Hematopoietic multipotent progenitor cell (in vitro differentiated cells): ENCODE measurements around the gene TWNK. TPM values are rescaled to one million over a fixed set of nuclear protein-coding genes. Genes with fewer than 3 reads are reported as not detected.
"Not testable (repeated sequence)": the region's sequence is repeated elsewhere in the genome, so short reads cannot be mapped to it uniquely, and the experiment has no call there.

Experiments
- DNase-seq, 3 donors: peaks; one replicate each; pipeline ENCODE4 v3.0.0-alpha.2; 2011 to 2015; ENCODE audit warnings: low read depth in 2 of 3, low spot score in 2 of 3
- total RNA-seq: library from RNA; depleted of rRNA; stranded (reverse); fragments of >200 nt; gene quantifications from one replicate; pipeline ENCODE4 v1.2.3, GENCODE V29; 2012

The TWNK gene
- total RNA-seq, 1 donor: 13.2 TPM

DNA sequence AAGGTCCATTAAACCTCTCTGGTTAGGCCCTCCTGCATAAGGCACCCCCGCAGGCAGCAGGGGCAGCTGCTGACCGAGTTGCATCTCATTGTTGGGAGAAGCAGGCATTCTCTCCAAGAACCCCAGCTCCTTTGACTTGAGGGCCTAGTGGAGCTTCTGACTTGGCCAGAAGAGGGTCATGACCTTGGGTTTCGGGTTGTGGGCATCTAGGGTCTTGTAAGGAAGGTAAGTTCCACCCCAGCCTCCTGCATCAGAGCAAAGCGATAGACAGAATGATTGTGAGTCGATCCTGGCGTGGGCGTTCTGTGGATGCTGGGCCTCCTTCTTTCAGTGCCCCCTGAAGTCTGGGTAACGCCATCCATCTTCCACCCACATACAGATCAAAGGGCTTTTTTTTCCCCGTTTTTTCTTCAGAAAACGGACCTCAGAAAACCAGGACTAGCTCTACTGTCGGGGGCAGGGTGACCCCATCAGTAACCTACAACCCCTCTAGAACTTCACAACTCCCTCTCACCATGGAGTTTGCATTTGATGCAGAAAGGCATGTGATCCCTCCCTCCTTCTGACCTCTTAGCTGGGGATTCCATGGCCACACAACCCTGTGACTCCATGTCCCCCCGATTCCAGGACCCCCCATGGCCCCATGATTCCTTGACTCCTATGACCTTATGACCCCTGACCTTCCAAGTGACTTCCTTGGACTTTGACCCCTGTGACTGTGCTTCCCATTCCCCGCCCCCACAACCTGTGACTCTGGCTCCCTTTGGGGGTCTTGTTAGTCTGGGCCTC is 15.0 kb upstream of the TWNK start:
- no peak for DNase-seq

DNA sequence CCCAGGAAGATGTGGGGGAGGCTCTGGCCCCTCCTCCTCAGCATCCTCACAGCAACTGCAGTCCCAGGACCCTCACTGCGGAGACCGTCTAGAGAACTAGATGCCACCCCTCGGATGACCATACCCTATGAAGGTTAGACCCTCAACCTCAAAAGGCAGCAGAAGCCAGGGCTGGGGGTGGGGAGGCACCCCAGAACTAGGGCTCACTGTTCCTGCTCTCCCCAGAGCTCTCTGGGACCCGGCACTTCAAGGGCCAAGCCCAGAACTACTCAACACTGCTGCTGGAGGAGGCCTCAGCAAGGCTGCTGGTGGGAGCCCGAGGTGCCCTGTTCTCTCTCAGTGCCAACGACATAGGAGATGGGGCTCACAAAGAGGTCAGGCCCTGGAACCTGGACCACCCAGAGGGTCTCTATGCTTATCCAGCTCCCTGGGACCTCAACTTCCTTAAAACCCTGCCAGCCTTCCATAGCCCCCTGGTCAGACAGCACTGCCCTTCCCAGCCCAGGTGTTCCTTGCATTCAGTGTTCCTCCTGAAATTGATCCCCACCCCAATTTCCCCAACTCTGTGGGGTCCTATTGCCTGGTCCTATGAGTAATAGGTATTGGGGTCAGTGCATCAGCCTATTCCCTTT is 14.3 kb upstream of the TWNK start:
- DNase-seq: no peak

DNA sequence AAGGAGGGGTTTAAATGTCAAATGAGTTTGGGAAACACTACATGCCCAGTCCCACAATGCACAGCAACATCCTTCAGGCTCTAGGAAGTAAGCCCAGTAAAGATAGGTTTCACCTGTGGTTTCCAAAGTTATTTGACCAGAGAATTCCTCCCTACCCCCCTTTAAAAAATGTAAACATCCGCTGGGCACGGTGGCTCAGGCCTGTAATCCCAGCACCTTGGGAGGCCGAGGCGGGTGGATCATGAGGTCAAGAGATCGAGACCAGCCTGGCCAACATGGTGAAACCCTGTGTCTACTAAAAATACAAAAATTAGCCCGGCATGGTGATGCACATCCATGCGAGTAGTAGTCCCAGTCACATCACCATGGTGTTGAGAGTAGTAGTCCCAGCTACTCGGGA is 11.9 kb upstream of the TWNK start:
- not testable (repeated sequence) for DNase-seq

DNA sequence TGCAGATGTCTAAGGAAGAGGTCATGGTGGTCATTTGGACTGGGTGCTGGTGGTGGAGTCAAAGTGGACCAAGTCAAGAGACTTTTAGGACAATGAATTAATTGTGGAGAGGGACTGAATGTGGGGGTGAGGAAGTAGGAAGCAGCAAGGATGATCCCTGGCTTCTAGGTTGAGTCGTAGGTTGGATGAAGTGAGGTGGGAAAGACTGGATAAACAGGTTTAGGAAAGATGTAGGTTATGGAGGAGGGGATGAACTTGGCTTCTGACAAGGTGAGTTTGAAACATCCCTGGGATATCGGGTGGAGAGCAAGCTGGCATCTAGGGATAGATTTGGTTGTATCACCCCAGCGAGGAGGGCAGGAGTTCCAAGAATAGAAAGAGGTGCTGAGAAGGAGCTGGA is 10.4 kb upstream of the TWNK start:
- DNase-seq: no peak

DNA sequence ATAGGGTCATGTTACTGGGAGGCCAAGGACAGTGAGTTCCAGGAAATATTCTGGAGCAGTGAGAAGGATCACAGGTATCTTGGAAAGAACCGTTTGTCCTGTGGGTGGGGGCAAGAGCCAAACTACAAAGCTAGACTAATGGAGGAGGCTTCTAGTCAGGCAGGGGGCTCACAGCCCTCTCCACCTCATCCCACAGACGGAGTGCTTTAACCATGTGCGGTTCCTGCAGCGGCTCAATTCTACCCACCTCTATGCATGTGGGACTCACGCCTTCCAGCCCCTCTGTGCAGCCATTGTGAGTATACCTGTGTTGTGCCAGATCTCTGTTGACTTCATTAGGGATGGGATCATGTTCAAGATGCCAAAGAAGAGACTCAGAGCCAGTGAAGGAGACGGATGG is 9.9 kb upstream of the TWNK start:
- DNase-seq: no peak

DNA sequence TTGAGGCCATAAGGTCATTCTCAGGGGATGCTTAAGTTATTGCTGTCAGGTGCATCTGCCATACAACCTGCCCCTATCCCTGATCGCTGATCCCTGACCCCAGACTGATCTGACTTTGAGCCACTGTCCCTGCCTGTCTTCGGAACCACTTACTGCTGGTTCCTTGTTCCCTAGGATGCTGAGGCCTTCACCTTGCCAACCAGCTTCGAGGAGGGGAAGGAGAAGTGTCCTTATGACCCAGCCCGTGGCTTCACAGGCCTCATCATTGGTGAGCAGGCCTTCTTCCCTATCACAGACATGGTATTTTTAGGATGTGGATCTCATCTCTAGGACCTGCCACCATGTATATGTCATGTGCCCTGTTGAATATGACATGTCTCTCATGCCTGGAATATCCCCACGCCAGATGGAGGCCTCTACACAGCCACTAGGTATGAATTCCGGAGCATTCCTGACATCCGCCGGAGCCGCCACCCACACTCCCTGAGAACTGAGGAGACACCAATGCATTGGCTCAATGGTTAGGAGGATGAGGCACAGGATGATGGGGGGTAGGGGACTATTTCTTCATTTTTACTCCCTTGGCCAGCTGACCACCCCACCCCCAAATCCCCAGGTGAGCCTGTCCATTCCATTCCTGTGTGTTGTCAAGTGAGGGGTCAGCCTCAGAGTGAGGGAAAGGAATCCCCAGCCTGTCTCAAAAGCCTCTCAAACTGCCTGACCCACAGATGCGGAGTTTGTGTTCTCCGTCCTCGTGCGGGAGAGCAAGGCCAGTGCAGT is 9.0 kb upstream of the TWNK start:
- no peak for DNase-seq

DNA sequence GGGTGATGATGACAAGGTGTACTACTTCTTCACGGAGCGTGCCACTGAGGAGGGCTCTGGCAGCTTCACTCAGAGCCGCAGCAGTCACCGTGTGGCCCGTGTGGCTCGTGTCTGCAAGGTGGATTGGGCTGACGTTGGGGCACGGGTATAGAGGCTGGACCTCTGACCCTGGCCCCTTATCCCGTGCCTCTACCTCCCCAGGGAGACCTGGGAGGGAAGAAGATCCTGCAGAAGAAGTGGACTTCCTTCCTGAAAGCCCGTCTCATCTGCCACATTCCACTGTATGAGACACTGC is 8.5 kb upstream of the TWNK start:
- no peak for DNase-seq

DNA sequence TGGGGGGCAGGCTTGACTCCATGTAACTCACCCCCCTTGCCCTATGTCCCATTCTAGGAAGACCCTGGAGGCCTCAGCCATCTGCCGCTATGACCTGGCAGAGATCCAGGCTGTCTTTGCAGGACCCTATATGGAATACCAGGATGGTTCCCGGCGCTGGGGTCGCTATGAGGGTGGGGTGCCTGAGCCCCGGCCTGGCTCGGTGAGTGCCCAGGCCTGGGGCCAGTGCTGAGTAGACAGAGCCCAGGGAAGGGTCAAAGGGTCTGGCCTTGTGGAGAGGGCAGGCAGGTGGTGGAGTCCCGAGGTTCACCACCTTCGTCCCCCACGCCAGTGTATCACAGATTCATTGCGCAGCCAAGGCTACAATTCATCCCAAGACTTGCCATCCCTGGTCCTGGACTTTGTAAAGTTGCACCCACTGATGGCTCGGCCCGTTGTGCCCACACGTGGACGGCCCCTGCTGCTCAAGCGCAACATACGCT is 7.5 kb upstream of the TWNK start:
- DNase-seq: no peak

DNA sequence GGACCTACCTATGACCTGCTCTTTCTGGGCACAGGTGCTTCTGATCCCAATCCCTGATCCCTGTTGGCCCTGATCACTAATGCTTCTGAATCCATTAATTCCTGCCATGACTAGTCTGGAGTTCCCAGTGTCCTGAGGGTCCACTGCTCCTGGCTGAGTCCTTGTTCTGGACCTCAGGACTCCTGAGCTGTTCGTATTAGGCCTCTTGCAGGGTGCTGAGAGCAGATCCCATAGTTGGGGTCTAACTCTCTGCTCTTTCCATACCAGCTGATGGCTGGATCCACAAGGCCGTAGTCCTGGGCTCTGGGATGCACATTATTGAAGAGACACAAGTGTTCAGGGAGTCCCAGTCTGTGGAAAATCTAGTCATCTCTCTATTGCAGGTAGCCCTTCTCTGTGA is 7.0 kb upstream of the TWNK start:
- no peak for DNase-seq

DNA sequence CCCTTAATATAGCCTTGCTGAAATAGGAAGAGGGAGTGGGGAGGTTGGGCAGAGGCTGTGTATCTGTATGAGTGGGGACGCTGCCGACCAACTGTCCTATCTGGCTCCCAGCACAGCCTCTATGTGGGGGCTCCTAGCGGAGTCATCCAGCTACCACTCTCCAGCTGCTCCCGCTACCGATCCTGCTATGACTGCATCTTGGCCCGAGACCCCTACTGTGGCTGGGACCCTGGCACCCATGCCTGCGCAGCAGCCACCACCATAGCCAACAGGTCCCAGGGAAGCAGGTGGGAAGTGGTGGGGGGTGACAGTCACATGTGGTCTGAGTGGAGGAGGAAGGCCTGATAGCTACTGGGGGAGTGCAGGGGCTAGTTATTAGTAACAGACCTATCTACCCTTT is 6.6 kb upstream of the TWNK start:
- DNase-seq: no peak

DNA sequence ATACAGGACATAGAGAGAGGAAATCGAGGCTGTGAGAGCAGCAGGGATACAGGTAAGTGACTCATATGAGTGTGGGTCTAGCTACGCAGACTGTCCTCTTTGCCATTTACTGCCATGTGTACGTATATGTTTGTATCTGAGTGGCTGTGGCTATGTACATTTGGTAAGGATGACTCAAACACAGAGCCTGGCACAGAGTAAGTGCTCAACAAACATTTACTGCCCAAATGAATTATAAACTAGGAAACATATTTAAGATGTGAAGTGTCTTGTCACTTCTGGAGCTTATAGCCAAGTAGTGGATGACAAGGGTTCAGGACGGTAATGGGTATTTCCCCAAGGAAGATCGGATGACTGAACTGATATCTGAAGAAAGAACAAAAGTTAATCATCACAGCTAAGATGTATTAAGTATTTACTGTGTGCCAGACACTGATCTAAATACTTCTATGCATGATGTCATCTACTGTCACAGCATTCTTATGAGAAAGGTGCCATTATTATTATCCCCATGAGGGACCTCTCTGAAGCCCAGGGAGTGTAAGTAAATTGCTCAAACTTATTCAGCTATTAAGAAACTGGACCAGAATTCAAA is 6.1 kb upstream of the TWNK start:
- no peak for DNase-seq

DNA sequence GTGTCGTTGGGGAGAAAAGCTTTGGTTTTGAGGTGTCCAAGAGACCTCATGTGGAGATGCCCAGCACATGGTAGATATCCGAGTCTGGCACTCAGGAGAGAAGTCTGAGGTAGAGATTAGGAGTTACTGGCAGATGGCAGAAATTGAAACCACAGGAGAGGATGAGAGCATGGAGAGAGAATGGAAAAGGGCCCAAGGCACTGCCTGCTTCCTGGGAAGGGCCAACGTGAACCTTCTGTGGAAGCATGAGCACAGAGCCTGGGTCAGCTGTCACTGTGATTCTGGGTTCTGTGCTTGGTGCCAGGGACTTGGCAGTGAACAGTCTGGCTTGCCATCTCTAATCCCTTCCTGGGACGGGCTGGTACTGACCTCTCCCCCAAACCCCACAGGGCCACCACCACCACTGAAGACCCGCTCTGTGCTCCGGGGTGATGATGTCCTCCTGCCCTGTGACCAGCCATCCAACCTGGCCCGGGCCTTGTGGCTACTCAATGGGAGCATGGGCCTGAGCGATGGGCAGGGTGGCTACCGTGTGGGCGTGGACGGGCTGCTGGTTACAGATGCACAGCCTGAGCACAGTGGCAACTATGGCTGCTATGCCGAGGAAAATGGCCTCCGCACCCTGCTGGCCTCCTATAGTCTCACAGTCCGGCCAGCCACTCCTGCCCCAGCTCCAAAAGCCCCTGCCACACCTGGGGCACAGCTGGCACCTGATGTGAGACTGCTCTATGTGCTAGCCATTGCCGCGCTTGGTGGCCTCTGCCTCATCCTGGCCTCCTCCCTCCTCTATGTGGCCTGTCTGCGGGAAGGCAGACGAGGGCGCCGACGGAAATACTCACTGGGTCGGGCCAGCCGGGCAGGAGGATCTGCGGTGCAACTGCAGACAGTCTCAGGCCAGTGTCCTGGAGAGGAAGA is 4.2 kb upstream of the TWNK start:
- DNase-seq: no peak

DNA sequence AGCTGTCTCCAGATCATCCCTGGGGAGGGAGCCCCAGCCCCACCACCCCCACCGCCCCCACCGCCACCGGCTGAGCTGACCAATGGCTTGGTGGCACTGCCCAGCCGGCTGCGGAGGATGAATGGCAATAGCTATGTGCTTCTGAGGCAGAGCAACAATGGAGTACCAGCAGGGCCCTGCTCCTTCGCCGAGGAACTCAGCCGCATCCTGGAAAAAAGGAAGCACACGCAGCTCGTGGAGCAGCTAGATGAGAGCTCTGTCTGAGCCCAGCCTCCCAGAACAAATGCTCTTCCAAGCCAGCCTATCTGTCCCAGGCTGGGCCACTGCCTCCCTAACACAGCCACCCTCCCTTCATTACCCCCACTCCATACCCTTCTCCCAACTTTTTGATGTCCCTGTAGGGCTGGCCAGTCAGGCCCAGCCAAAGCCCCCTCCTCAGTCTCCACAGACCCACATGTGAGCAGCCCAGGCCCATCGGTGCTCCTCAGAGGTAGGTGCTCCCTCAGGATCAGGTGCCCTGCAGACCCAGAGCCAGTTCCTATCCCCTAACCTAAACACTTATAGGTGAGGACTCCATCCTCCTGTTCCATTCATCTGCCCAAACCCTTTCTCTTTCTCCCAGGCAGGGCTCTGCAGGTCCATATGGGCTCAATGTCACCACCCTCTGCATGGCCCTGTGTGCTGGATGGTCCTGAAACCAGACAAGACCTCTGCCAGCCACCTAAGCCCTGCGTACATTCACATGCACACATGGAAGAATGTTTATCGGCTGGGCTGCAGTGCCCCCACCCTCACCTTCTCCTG is 3.3 kb upstream of the TWNK start:
- DNase-seq: no peak

DNA sequence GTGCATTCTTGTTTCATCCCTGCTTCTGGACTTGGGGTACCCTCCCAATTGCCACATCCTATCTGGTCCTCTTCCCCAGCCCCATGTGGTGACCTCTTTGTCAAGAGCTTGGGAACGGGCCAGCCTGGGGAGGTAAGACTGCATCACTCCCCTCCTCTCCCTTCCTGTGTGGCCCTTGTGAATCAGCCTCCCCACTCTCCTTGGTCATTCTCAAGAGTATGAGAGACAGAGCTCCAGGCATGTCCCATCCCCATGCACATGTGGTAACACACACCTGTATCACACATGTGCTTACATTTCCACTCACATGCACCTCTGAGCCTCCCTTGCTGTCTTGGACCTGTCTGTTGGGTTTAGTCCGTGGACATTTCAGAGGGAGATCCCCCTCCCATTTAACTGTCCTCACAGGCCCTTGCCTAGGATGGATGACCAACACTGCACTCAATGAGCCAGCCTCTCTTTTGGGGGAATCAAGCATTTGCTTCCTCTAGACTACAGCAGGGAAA is 2.6 kb upstream of the TWNK start:
- DNase-seq: no peak

DNA sequence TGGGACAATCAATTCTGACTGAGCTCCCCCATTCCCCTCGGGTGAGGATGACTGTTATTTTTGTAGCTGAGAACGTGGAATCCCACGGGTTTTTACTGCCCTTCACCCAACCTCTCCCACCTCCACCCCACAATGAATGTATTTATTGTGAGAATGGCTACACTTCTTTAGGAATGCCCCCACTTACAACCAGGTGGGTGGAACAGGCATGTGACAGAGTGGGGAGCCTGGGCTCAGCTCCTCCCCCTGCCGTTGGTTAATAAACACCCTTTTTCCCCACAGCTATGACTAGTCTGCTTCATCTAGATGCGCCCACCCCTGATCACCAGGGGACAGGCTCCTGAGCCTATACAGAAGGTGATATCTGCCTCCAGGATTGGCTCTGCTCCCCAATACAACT is 2.0 kb upstream of the TWNK start:
- DNase-seq: no peak

DNA sequence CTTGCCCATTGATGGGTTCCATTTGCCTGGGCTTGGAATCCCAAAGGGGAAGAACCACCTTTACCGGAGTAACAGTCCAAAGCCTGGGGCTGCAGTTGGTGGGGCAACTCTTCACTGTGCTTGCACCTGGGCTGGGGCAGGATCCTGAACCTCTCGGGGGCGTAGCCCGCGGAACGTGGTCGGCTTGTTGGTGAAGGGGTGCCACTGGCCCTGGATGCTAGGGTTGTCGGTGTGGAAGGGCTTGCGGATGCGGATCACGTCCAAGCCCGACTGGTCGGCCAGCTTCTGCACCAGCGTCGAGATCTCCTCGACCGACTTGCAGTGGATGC is 756 bp upstream of the TWNK start:
- DNase-seq: no peak

DNA sequence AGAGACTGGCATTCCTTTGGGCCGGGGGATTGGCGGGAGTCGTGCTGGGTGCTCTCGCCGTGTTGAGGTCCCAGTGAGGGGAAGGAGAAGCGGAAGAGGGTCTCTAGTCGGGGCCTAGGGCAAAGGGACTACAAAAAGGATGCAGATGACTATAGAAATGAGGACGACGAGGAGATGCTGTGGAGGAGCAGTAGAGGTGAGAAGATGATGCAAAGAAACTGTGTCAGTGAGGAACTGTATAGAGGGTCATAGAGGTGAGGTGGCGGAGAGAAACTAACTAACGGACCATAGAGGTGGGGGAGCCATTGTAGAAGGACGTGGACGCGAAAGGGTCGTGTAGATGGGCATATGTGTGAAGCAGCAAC is 324 bp downstream of the TWNK start:
- no peak for DNase-seq

DNA sequence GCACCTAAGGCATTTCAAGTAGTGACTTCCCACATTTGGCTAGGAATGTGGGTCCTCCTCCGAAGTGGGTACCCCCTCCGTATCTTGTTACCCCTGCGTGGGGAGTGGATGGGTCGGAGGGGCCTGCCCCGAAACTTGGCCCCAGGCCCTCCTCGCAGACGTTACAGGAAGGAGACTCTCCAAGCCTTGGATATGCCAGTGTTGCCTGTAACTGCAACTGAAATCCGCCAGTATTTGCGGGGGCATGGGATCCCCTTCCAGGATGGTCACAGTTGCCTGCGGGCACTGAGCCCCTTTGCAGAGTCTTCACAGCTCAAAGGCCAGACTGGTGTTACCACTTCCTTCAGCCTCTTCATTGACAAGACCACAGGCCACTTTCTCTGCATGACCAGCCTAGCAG is 823 bp downstream of the TWNK start:
- DNase-seq: no peak

DNA sequence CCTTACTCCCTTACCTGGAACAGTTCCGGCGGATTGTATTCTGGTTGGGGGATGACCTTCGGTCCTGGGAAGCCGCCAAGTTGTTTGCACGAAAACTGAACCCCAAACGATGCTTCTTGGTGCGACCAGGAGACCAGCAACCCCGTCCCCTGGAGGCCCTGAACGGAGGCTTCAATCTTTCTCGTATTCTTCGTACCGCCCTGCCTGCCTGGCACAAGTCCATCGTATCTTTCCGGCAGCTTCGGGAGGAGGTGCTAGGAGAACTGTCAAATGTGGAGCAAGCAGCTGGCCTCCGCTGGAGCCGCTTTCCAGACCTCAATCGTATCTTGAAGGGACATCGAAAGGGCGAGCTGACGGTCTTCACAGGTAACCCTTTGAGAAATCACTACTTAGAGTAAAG is 1.7 kb downstream of the TWNK start:
- no peak for DNase-seq
